ENCODE results near the gene EIF4H.

- TF ChIP-seq CTCF (conservative IDR thresholded peaks at IDR 0.05; ENCODE audit: low read depth, low read length) (no peak), EZH2 (IDR thresholded peaks at IDR 0.05; ENCODE audit: borderline replicate concordance, low read depth, low read length, poor library complexity, severe bottlenecking) (no peak)
Observed at GRCh38 chr7:74143383-74143782, 30.8 kb upstream of the EIF4H start.

Data from A673 (cell line).